Muscle of leg (tissue), 11 donors: ENCODE measurements around the gene SDK2. TPM values are rescaled to one million over a fixed set of nuclear protein-coding genes. Genes with fewer than 3 reads are reported as not detected.

ENCODE experiments used
- DNase-seq: peaks from one replicate; pipeline ENCODE4 v3.0.0; 2013
- H3K27ac ChIP-seq: one replicate; pipeline ENCODE4 v1.5.1; 2013; ENCODE audit warnings: mild to moderate bottlenecking, low read length, control low read depth
- H3K27me3 ChIP-seq: one replicate; pipeline ENCODE4 v1.6.1; 2013; ENCODE audit warnings: low read length; ENCODE audit not compliant: control insufficient read depth, insufficient read depth
- H3K36me3 ChIP-seq: one replicate; pipeline ENCODE4 v1.6.1; 2013; ENCODE audit warnings: low read length; ENCODE audit not compliant: control insufficient read depth, insufficient read depth
- H3K4me1 ChIP-seq: one replicate; pipeline ENCODE4 v1.6.1; 2013; ENCODE audit warnings: low read length; ENCODE audit not compliant: control insufficient read depth, insufficient read depth
- H3K4me3 ChIP-seq: one replicate; pipeline ENCODE4 v1.5.1; 2013; ENCODE audit warnings: low read length, control low read depth
- H3K9me3 ChIP-seq: replicated peaks from 2 replicates; pipeline ENCODE4 v1.6.1; 2013; ENCODE audit warnings: low read depth, low read length; ENCODE audit not compliant: control insufficient read depth
- WGBS: methylation state at CpG from one replicate; pipeline ENCODE4 v1.1.5; 2013; ENCODE audit warnings: missing lambda C conversion rate; ENCODE audit not compliant: insufficient coverage; 5-methylcytosine and 5-hydroxymethylcytosine counted together
- polyA plus RNA-seq, 8 donors: library from polyadenylated mRNA; unstranded; fragments of 120-200 nt; gene quantifications; one replicate each; pipeline versions ENCODE4 v1.2.1 to v1.2.3, GENCODE V29; 2013; ENCODE audit warnings: inconsistent platforms in 1 of 8, low replicate concordance in 1 of 8; ENCODE audit not compliant: insufficient read length in 8 of 8, insufficient read depth in 1 of 8
- total RNA-seq: library from RNA; stranded (reverse); fragments of 120-200 nt; gene quantifications from one replicate; pipeline ENCODE4 v1.2.4, GENCODE V29; 2013

SDK2 gene
- total and polyA plus RNA-seq, 9 donors, result 18.2 to 40.6 (median 25.8) TPM

GRCh38 chr17:73514146-73514863, 129.9 kb downstream of the SDK2 start:
- H3K4me1 ChIP-seq, result no peaks in the 10 kb centered on the region
- no peaks in the 10 kb centered on the region for H3K9me3 ChIP-seq
- no peaks in the 10 kb centered on the region for H3K36me3 ChIP-seq
- no peak for DNase-seq
- H3K27ac ChIP-seq, result no peak overlapping the region
- no peak overlapping the region for H3K4me3 ChIP-seq
- 85% methylated on average over 7 of the region's 13 CpGs for WGBS
- H3K27me3 ChIP-seq, result peaks cover 4% of the 10 kb centered on the region

- no peak for DNase-seq
- 74% methylated on average over 9 of the region's 10 CpGs for WGBS
- Histone ChIP-seq H3K9me3 (no peaks in the 10 kb centered on the region), H3K36me3 (no peaks in the 10 kb centered on the region), H3K4me3 (no peak overlapping the region), H3K27ac (no peak overlapping the region), H3K27me3 (peaks cover 4% of the 10 kb centered on the region), H3K4me1 (no peaks in the 10 kb centered on the region)
These were observed 130.8 kb downstream of the SDK2 start for GRCh38 chr17:73513426-73513825.

GRCh38 chr17:73511719-73512115, 132.5 kb downstream of the SDK2 start:
- H3K27ac ChIP-seq, result no peak overlapping the region
- 69% methylated on average over 5 of the region's 5 CpGs for WGBS
- peaks cover 4% of the 10 kb centered on the region for H3K27me3 ChIP-seq
- H3K9me3 ChIP-seq, result no peaks in the 10 kb centered on the region
- no peak for DNase-seq
- no peaks in the 10 kb centered on the region for H3K36me3 ChIP-seq
- H3K4me1 ChIP-seq, result no peaks in the 10 kb centered on the region
- no peak overlapping the region for H3K4me3 ChIP-seq

- Histone ChIP-seq H3K27me3 (peaks cover 4% of the 10 kb centered on the region), H3K4me3 (no peak overlapping the region), H3K4me1 (no peaks in the 10 kb centered on the region), H3K27ac (no peak overlapping the region), H3K9me3 (no peaks in the 10 kb centered on the region), H3K36me3 (no peaks in the 10 kb centered on the region)
- 53% methylated on average over 13 of the region's 22 CpGs for WGBS
- DNase-seq, result no peak
These were observed 133.1 kb downstream of the SDK2 start for GRCh38 chr17:73510981-73511718.

GRCh38 chr17:73508931-73509605, 135.2 kb downstream of the SDK2 start:
- DNase-seq, result no peak
- no peaks in the 10 kb centered on the region for H3K4me1 ChIP-seq
- WGBS, result 78% methylated on average over 6 of the region's 17 CpGs

GRCh38 chr17:73508057-73508930, 136.0 kb downstream of the SDK2 start:
- Histone ChIP-seq H3K27ac (no peak overlapping the region), H3K4me3 (no peak overlapping the region), H3K36me3 (no peaks in the 10 kb centered on the region), H3K27me3 (peaks cover 4% of the 10 kb centered on the region), H3K9me3 (no peaks in the 10 kb centered on the region), H3K4me1 (no peaks in the 10 kb centered on the region)
- WGBS, result 67% methylated on average over 12 of the region's 19 CpGs
- DNase-seq, result no peak

More at GRCh38 chr17:73508931-73509605, 135.2 kb downstream of the SDK2 start:
- Histone ChIP-seq H3K4me3 (no peak overlapping the region), H3K36me3 (no peaks in the 10 kb centered on the region), H3K27me3 (peaks cover 4% of the 10 kb centered on the region), H3K27ac (no peak overlapping the region), H3K9me3 (no peaks in the 10 kb centered on the region)

- H3K27me3 ChIP-seq, result peaks cover 4% of the 10 kb centered on the region
- H3K9me3 ChIP-seq, result no peaks in the 10 kb centered on the region
- H3K4me1 ChIP-seq, result no peaks in the 10 kb centered on the region
- no peaks in the 10 kb centered on the region for H3K36me3 ChIP-seq
- 93% methylated on average over 2 of the region's 9 CpGs for WGBS
- no peak overlapping the region for H3K4me3 ChIP-seq
- no peak for DNase-seq
- H3K27ac ChIP-seq, result no peak overlapping the region
These were observed 137.5 kb downstream of the SDK2 start for GRCh38 chr17:73506470-73507435.

GRCh38 chr17:73503560-73503959, 140.7 kb downstream of the SDK2 start:
- H3K9me3 ChIP-seq, result no peaks in the 10 kb centered on the region
- H3K27me3 ChIP-seq, result no peaks in the 10 kb centered on the region
- 35% methylated on average over 2 of the region's 2 CpGs for WGBS
- H3K36me3 ChIP-seq, result no peaks in the 10 kb centered on the region
- no peaks in the 10 kb centered on the region for H3K4me1 ChIP-seq
- H3K4me3 ChIP-seq, result no peak overlapping the region
- DNase-seq, result no peak
- no peak overlapping the region for H3K27ac ChIP-seq

GRCh38 chr17:73500414-73500999, 143.7 kb downstream of the SDK2 start:
- Histone ChIP-seq H3K4me3 (no peak overlapping the region), H3K27me3 (peaks cover 2% of the 10 kb centered on the region), H3K36me3 (no peaks in the 10 kb centered on the region), H3K9me3 (no peaks in the 10 kb centered on the region), H3K4me1 (no peaks in the 10 kb centered on the region), H3K27ac (no peak overlapping the region)
- 59% methylated on average over 2 of the region's 2 CpGs for WGBS
- no peak for DNase-seq
